Cortex of kidney (tissue), 1 donor: ENCODE data around the gene KRTAP10-2.

Source experiments
- DNase-seq: peaks from one replicate; lab custom pipeline; 2025; lab: John Stamatoyannopoulos, UW

The KRTAP10-2 gene

GRCh38 chr21:44539991-44540666 lies 11.2 kb downstream of the KRTAP10-2 start, which contains the start of gene KRTAP10-1:
Gene KRTAP10-1, minus strand, starts transcription at chr21:44540195. Its CDS starts 45 bp downstream, at chr21:44540150.
- no peak for DNase-seq

- DNase-seq: no peak
Observed at GRCh38 chr21:44539046-44539445, 12.3 kb downstream of the KRTAP10-2 start.

GRCh38 chr21:44537930-44538911 lies 13.1 kb downstream of the KRTAP10-2 start:
- no peak for DNase-seq

- DNase-seq: no peak
Observed at GRCh38 chr21:44535963-44536362, 15.3 kb downstream of the KRTAP10-2 start.

- no peak for DNase-seq
Observed at GRCh38 chr21:44534688-44535087, 16.6 kb downstream of the KRTAP10-2 start.

- DNase-seq: no peak
Observed at GRCh38 chr21:44533891-44534627, 17.2 kb downstream of the KRTAP10-2 start.

GRCh38 chr21:44533121-44533890 lies 18.0 kb downstream of the KRTAP10-2 start:
- no peak for DNase-seq

GRCh38 chr21:44532712-44533111 lies 18.6 kb downstream of the KRTAP10-2 start:
- DNase-seq: no peak

- DNase-seq: no peak
Observed at GRCh38 chr21:44531606-44532564, 19.4 kb downstream of the KRTAP10-2 start.

- no peak for DNase-seq
Observed at GRCh38 chr21:44530903-44531605, 20.3 kb downstream of the KRTAP10-2 start.

GRCh38 chr21:44530221-44530902 lies 20.9 kb downstream of the KRTAP10-2 start:
- DNase-seq: no peak

- no peak for DNase-seq
Observed at GRCh38 chr21:44529503-44530125, 21.7 kb downstream of the KRTAP10-2 start.

GRCh38 chr21:44529011-44529421 lies 22.3 kb downstream of the KRTAP10-2 start:
- DNase-seq: no peak

- no peak for DNase-seq
Observed at GRCh38 chr21:44528634-44528995, 22.7 kb downstream of the KRTAP10-2 start.

- no peak for DNase-seq
Observed at GRCh38 chr21:44527983-44528633, 23.2 kb downstream of the KRTAP10-2 start.

GRCh38 chr21:44527156-44527982 lies 23.9 kb downstream of the KRTAP10-2 start:
- DNase-seq: no peak
